ENCODE measurements around the gene CD46.

CD46 gene

DNA sequence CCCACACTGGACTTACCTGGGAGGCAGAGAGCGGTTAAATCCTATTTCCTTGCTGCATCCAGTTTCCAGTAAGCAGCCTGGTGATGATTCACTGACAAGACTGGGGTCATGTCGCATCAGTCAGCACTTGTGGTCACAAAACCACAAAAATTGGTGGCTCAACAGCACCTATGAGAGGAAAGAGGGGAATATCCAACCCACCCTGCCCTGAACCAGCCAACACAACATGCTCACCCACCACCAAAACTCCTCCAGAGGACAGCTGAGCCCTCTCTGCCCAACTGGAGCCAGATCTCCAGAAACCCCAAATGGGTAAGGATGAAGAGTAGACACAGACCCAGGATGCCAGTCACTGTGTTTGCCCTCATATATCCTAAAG lies 64.0 kb downstream of the CD46 start:
- DNase-seq = peak; percentile 36

DNA sequence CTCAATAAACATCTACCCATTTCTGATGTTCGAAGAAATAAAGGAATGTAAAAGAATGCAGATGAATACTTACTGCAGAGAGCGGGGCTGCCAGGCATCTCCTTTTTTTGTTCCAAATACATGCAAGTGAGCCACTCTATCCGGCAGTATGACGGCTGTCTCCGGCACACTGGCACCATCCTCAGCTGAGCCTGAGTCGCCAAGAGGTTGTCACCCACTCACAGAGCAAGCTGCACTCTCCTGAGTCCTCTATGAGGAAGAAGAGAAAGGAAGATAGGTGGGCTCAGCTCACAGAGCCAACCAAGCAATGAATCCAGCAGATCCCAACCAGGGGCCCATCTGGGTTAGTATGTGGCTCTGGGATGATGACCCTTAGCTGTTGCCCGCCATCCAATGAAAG lies 65.3 kb downstream of the CD46 start:
- DNase-seq = no peak

DNA sequence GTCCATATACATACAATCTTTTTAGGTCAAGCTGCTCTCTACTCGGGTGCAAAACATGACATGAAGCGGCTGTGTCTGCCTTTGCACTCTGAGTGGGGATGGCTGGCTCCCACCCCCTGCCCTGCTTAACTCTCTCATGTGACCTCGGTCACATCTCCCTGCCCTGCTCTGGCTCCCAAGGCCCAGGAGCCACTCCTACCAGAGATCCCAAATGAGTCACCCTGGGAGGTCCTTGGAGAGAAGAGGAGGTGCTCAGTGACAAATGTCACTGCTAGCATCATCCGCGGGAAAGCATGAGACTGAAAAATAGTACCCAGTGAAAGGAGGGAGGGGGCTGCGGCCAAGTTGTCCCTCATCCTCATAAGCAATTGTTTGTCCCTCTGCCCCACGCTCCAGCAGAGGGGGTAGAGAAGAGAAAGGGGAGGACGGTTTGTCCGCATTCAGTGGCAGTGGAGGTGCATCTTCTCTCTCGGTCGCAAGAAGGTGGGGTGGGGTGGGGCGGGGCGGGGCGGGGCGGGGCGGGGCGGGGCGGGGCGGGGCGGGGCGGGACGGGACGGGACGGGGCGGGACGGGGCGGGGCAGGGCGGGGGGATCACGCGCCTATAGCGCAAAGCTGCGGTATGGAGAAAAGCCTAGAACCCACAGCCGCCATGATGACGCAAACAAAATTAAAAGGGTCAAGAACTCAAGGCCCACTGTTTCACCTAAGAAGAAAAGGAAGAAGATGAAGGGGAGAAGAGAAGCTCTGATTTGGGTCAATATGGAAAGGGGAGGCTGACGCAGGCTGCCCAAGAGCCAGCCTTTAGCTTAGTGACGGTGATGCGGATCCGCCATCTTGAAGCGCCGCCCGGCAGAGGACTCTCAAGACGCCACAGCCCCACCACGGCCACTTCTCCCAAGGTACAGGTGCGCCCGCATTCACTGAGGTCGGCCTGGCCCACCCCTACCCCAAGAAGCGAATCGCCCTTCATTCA lies 66.2 kb downstream of the CD46 start:
- DNase-seq = no peak

DNA sequence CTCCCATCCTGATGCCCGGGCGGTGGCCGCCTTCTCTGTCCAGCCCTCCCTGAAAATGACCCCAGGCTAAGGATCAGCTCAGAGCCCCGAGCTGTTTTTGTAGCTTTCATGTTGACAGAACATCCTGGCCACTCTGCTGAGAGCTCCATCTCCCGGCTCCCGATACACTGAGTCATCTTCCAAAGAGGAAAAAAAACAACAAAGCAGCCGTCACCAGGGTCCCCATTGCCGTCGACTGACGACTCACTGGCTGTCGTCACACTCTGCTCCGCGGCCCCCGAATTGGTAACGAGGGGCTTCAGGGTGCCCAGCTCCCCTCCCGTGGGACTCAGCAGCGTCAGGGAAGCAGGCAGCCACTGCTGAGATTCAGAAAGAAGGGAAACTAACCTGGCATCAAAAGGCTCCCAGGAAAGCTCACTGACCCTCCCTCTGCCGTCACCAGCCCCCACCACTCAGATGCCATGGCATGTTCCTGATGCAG lies 67.2 kb downstream of the CD46 start:
- no peak for DNase-seq

DNA sequence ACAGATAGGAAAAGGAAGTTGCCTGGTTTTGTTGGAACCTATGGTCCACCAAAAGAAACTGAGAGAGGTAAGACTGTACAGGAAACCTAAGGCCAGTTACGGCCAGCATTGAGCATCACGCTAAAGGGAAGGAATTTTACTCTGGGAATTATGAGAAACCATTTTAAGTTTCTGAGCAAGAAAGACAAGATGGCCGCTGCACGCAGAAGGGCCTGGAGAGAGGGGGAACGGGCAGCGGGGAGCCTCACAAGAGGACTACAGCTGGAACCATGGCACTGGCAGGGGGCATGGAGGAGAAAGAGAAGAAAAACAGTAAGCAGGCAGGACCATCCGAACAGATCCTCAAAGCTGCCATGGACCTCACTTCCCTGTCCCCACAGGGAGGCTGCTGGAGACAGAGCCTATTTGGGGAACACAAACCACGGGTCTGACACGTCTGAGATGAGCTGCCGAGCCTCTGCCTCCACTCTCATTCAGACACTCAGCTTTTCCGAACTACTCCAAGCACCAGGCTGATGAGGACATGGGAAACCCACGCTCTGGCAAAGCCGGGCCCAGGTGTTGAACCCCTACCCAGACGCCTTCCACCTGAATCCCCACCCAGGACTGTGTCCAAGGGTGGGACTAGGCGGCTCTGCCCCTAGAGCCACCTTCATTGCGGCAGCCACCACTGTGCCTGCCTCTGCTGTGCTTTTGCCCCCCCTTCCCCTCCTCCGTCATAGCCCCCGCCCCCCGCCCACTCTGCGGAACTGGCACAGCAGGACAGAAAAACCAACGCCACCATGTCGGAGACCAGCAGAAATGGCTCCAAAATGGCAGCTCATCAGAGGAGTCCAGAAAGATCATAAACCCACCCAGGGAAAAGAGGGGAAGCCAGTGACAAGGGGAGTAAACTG lies 69.0 kb downstream of the CD46 start:
- no peak for DNase-seq

DNA sequence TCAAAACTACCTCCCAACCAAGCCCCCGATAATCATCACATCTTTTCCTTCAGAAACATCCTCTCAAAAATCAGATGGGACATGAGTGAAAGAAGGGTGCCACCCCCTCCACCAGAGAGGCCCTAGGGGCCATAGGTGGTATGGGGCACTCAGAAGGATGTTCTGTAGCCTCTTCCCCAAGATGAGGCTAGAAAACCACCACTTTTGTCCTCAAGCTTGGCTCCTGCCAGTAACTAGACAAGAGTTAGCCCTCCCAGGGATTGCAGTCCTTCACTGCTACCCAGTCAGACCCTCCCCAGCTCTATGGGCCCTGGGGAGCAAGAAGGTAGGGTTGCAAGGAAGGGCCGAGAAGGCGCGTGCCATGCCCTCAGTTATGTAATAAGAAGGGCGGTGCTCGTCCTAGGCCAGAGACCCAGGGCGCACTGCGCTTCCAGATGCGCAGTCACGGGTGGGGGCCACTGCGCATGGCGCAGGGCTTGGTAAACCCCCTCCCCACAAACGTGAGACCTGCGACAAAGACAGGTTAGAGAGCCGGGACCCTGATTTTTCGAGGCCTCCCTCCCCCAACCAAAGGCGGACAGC lies 69.7 kb downstream of the CD46 start:
- no peak for DNase-seq

DNA sequence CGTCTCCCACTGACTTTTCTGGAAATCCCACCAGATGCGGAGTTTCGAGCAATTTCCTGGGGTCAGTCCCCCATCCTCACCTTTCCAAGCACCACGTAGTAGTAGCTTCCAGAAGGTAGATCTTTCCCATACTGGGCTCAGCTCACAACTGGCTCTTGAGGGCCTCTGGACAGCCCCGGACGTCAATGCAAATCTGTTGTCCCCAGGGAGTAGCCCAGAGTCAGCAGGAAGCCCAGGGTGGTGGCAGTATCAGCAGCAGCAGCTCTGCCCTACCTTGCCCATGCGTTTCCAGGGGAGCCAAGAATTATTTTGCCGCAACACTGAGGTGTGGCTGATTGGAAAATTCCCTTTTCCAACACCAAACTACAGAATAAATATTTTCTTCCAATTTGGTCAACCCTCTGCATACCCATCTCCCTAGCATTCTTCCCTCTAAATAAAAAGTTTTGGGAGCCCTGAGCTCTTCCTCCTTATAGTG lies 70.3 kb downstream of the CD46 start:
- DNase-seq = no peak

DNA sequence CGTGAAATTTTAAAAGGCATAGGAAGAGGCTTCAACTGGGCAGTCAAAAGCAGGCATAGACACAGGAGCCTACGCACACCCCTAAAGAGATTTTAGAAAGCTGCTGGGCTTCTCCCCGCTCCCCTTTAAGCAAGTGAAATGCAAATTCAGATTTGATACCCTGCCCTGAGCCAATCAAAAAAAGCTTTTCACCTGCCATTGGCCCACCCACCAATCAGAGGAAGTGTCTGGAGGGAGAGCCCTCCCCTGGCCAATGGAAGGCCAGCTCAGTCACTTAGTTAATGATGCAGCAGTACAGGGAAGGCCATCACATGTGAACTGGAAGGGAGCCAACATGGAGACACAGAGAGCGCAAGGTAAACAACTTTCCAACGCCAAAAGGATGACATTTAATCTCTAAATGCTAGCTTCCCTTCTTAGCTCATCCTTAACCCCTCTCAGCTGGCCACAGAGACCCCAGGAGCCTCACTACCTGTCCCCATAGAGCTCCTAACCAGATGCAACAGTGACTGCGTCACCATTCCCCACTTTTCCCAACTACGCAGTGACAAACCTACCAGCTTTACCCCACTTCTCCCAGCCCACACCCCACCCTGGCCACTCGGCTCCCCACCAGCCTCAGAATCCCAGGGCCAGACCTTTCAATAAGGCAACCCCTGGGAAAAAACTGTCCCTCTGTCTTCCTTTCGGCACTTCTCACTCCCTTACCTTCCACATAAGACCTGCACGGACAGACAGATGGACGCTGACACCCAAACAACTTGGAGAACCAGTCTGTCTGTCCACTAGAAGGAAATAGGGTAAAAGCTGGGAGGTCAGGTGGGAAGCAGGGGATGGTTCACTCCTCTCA lies 71.0 kb downstream of the CD46 start:
- peak; percentile 88 for DNase-seq

DNA sequence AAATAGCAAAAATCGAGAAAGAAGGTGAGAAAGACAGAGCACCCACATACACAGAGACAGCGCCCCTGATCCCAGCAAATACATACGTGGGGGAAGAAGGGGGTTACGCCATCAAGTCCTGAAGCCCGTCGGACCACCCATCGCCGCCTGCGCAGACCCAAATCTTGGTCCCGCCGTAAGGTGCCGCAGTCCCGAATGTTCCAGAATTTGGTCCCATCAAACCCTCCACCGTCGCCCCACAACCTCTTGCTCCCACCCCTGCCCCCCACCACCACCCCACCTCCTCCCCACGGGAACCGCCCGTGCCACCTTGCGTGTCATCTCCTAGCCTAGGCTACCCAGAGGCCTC lies 71.7 kb downstream of the CD46 start:
- no peak for DNase-seq

DNA sequence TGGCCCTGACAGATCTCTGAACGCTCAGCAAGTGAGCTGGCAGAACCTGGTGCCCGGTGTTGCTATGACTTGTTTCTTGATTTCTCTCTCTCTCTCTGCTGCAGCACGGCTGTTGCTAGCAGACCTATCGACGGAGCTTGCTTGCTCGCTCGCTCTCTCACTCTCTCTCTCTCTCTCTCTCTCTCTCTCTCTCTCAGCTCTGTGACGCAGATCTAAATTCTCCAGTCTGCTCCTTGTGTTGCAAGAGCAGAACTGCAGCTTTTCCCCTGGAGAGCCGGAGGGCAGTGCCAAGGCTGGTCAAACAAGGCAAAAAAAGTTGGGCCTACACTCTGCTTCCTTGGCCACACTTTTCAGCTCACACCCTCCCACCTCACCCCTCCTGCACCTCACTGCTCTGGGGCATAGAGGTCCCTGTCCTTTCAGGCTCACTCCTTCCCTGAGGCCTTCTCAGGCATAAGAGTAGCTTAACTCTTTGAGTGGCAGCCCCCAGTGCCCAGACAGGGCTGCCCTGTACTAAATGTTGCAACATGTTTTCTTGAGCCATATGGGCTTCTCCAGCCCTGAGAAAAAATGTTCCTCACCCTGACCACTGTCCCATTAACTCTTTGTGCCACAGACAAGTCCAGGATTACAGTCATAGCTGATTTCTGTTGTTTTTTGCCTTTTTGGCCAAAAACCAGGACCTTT lies 72.2 kb downstream of the CD46 start:
- peak; percentile 90 for DNase-seq

DNA sequence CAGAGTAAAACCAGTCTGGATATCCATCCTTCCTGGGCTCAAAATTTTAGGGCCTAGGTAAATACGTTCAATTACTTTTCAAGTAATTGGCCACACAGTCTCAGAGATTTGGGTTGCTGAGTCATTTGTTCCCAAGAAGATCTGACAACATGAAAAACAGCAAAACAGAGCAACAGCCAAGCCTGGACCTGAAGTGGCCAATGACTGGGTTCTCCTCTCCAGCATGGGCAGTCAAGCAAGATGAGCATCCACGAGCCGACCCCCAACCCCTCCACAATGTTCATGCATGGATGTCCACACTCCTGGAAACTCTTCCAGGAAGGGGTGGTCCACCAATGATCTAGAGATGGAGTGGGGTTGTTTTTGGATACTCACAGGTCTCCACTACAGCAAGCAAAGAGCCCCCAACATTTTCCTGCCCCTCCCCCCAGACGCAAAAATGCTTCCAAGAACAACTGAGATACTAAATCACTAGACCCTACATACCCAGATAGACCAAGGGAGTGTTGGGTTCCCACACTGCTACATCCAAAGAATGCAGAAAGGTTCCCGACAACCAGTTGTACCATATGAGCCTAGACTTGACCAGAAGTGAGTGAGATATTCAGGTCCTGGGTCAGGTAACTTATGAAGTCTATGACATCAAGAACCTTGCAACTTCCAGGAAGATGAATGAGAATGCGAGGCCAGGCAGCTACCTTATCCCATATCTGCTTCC lies 73.0 kb downstream of the CD46 start:
- DNase-seq = no peak

DNA sequence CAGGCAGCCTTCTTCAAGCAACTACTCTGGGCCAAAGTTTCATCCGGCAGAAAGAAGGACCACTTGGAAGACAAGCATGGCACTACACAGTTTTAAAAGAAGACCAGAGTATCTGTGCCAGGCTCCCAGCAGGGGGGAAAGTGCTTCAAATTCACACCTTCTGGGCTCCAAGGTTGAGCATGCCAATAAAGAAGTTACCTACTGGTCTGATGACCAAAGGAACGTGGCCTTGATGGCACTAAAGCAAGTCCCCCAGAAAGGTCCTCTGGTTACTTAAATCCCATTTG lies 73.5 kb downstream of the CD46 start:
- DNase-seq = no peak

DNA sequence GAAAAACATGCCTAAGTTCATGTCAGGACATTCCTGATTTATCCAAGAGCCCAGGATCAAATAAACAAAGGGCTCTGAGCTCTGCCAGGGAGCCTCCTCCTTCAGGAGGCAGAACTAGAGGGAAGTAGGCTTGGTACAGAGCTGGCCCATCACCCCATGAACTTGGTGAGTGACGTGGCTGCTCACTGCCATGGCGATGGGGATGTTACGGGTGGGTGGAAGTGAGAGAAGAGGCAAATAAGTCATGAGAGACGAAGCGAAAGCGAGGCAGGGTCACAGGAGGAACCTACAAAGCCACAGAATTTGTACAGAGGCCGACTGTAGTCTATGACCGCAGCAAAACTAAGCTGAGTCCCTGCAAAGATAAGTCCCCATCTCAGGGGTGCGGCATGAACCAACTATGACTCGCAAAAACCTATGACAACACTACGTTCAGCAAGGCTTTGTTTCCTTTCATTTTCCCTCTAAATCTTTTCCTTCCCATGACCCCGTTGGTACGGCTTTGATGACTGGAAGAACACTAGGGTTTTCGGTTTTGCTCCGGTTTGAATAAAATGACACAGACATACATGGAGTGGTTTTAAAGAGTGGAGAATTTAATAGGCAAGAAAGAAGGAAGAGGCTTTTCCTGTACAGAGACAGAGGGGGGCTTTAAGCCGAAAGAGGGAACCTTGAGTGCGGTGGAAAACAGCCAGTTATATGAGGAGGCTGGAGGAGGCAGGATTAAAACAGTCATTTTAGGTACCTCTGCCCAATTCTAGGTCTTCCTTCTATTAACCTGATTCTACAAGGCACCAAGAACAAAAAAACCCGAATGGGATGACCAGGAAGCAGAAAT lies 74.1 kb downstream of the CD46 start:
- DNase-seq = peak; percentile 90

DNA sequence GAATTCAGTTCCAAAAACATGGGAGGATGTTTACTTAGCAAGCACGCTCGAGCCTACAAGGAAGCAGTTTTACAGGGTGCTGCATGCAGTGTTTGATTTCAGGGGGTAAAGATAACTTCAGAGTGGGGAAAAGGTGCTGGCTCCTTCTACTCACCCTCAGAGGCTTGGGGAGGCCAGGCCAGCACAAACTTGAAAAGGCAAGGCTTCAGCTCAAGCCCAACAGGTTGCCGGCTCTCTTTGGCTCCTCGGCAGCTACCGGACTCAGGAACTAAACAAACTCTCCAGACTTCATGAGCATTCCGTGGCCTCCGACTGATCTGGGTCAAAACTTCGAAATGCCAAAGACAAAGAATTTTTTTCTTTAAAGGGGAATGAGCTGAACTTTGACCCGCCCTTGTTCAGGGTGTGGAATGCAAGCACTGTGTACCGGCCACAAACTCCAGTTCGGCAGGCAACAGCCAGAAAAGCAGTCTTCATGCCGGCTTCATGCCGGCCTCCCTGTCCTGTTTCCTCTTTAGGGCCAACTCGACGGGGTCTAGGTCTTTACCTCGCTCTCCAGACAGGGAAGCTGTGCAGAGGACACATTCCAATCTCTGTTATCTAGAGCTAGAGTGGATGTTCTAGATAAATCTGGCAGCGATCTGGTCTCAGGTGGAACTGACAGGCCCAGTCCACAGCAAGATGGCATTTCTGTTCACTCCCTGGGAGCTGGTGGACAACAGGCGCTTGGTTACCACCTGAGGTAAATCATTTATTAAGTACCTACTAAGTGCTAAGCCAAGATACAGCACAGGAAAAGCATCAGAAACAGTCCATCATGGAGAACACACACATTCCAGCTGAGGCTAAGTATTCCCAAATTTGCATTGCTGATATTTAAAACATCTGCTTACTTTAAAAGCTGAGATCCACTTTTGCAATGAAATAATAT lies 75.0 kb downstream of the CD46 start:
- DNase-seq = no peak

DNA sequence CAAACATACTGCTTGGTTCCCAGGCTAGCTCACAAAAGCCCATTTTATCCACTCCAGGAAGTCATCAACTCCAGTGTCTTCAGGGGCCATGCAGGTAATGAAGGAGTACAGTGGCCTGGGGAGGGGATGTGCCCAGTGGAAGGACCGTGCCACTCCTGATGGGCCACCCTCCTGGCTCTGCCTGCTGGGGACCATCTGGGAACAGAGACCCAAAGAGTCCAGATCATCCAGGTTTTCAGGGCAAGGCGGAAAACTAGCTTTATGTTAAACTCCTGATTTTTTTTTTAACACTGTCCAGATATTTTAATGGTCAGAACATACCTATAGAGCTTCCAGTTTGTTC lies 75.6 kb downstream of the CD46 start:
- DNase-seq = no peak

DNA sequence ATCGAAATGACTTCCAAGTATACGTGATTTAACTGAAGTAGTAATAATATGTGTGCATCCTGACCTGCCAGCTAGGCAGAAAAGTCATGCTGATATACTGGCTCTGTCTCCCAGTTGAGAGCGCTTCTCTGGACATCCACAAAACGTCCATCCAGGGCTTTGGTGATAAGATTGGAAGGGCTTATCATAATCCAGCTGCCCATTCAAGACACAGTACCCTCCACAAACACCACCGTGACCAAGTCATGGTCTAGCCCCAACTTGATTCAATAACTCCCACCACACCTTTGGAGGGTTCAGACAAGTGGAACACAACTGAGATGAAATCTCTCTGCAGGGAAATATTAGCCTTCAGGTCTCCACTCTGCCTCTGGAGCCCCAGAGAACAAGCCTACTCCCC lies 76.2 kb downstream of the CD46 start:
- DNase-seq = no peak

DNA sequence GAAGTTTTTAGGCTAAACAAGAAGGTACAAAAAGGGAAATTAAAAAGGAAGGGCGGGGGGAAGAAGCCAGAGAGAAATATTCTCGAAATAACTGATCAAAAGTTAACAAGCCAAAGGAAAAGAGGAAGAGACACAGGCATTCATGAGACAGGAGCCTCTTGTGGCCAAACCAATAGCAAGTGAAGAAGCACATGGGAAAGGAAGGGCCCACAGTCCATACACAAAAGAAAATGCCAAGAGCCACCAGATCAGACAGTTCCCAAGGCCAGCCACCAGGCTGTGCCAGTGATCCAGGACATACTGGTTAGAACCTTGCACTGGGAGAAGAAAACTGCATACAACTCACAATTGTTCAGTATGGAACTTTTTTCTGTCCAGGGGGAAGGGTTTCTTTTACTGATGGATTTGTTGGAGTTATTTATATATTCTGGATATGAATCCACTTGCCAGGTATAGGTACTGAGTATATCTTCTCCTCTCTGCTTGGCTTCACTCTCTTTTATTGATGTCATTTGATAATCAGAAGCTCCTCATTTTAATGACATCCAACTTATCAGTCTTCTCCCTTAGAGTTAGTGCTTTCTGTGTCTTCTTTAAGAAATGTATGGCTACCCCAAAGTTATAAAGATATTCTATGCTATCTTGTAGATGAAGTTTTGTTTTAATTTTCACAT lies 76.8 kb downstream of the CD46 start:
- peak; percentile 78 for DNase-seq

DNA sequence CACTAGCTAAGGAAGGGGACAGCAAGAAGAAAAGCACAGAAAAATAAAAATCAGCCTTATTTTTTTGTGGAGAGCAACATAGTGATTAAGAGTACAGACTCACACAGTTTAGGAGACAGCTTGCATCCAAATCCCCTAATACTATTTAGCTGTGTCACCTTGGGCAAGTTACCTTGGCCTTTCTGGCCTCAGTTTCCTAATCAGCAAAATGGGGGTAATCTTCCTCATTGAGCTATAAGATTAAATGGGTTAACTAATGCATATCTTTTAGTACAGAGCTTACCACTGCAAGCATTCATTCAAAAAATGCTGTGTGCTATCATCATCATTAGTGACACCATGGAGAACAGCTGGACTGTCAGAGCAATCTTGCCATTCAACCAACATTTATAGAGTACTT lies 77.7 kb downstream of the CD46 start:
- no peak for DNase-seq

DNA sequence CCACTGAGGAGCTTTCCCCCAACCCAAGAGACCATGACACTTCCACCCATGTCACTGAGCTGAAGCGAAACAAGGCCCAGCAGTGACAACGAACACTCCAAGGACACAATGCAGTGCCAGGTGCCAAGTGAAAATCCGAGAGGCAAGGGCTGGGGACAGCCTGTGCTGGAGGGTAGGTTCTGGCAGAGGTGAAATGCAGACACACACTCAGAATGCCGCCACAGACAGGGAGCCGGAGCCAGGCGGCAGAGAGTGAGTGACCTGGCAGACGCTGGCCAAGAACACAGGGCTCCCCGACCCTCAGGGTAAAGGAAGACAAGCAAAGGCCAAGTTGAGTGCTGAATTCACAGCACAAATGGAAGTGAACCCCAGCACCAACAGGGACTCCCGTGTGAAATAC lies 78.9 kb downstream of the CD46 start:
- no peak for DNase-seq

Data from CD4-positive, alpha-beta T cell treated with Interleukin-10 for 1 hour (primary cell).